Mesenchymal stem cell (in vitro differentiated cells and primary cell): ENCODE measurements around the gene PHF1.
"Not testable (repeated sequence)": the region's sequence is repeated elsewhere in the genome, so short reads cannot be mapped to it uniquely, and the experiment has no call there.

ENCODE experiments used
- DNase-seq: peaks from one replicate; pipeline ENCODE4 v3.0.0-alpha.2; 2013
- H2AFZ ChIP-seq: one replicate; pipeline ENCODE4 v1.6.1; 2013; ENCODE audit warnings: low read depth, mild to moderate bottlenecking, control low read depth, inconsistent platforms, low read length, moderate library complexity
- H2AK5ac ChIP-seq: 2 replicates; pipeline ENCODE4 v1.6.1; 2013; ENCODE audit warnings: low read length, moderate library complexity, mild to moderate bottlenecking, inconsistent platforms; ENCODE audit not compliant: severe bottlenecking
- H2BK120ac ChIP-seq: one replicate; pipeline ENCODE4 v1.6.1; 2013; ENCODE audit warnings: low read depth, mild to moderate bottlenecking, inconsistent platforms, low read length, moderate library complexity
- H2BK12ac ChIP-seq, 2 experiments: one replicate each; pipeline ENCODE4 v1.6.1; 2013; ENCODE audit warnings: inconsistent platforms in 2 of 2, low read length in 2 of 2, mild to moderate bottlenecking in 2 of 2, moderate library complexity in 2 of 2, control low read depth in 1 of 2
- H2BK15ac ChIP-seq: one replicate; pipeline ENCODE4 v1.6.1; 2013; ENCODE audit warnings: mild to moderate bottlenecking, low read depth, inconsistent platforms; ENCODE audit not compliant: poor library complexity, severe bottlenecking
- H2BK5ac ChIP-seq: 2 replicates; pipeline ENCODE4 v1.6.1; 2013; ENCODE audit warnings: low read depth, mild to moderate bottlenecking, low read length, control low read depth, inconsistent platforms; ENCODE audit not compliant: poor library complexity, severe bottlenecking
- H3K14ac ChIP-seq, 2 experiments: one replicate each; pipeline ENCODE4 v1.6.1; 2013; ENCODE audit warnings: inconsistent platforms in 2 of 2, low read length in 2 of 2, control low read depth in 1 of 2, mild to moderate bottlenecking in 1 of 2, moderate library complexity in 1 of 2
- H3K18ac ChIP-seq, 2 experiments: one replicate each; pipeline ENCODE4 v1.6.1; 2013; ENCODE audit warnings: inconsistent platforms in 2 of 2, low read length in 2 of 2, control low read depth in 1 of 2, low read depth in 1 of 2, mild to moderate bottlenecking in 1 of 2
- H3K23ac ChIP-seq, 2 experiments: one replicate each; pipeline ENCODE4 v1.6.1; 2013; ENCODE audit warnings: inconsistent platforms in 2 of 2, low read length in 2 of 2, mild to moderate bottlenecking in 2 of 2, moderate library complexity in 2 of 2, control low read depth in 1 of 2
- H3K27ac ChIP-seq: 2 replicates; pipeline ENCODE4 v1.5.1; 2013; ENCODE audit warnings: mild to moderate bottlenecking, moderate library complexity, low read length, control low read depth, inconsistent platforms; ENCODE audit not compliant: poor library complexity, severe bottlenecking
- H3K27me3 ChIP-seq, 2 experiments: 2 replicates each; pipeline versions ENCODE4 v1.6.1 to v1.7.0; 2013; ENCODE audit warnings: low read length in 2 of 2, mild to moderate bottlenecking in 2 of 2, moderate library complexity in 2 of 2, control low read depth in 1 of 2, inconsistent platforms in 1 of 2; ENCODE audit not compliant: control insufficient read depth in 1 of 2, insufficient read depth in 1 of 2
- H3K36me3 ChIP-seq, 2 experiments: 2 replicates each; pipeline versions ENCODE4 v1.6.1 to v1.7.0; 2013; ENCODE audit warnings: low read length in 2 of 2, control low read depth in 1 of 2, inconsistent platforms in 1 of 2, low read depth in 1 of 2, mild to moderate bottlenecking in 1 of 2; ENCODE audit not compliant: insufficient read depth in 2 of 2, control insufficient read depth in 1 of 2
- H3K4ac ChIP-seq, 2 experiments: one replicate each; pipeline ENCODE4 v1.6.1; 2013; ENCODE audit warnings: inconsistent platforms in 2 of 2, low read length in 2 of 2, mild to moderate bottlenecking in 2 of 2, moderate library complexity in 2 of 2, control low read depth in 1 of 2, low read depth in 1 of 2
- H3K4me1 ChIP-seq: 2 replicates; pipeline ENCODE4 v1.6.1; 2013; ENCODE audit warnings: low read depth, low read length, control low read depth; ENCODE audit not compliant: control insufficient read depth, insufficient read depth
- H3K4me2 ChIP-seq: 2 replicates; pipeline ENCODE4 v1.6.1; 2013; ENCODE audit warnings: low read length, mild to moderate bottlenecking, inconsistent platforms; ENCODE audit not compliant: poor library complexity, severe bottlenecking
- H3K4me3 ChIP-seq, 2 experiments: 2 replicates each; pipeline versions ENCODE4 v1.5.1 to v1.7.0; 2013; ENCODE audit warnings: low read length in 2 of 2, mild to moderate bottlenecking in 2 of 2, control low read depth in 1 of 2, low read depth in 1 of 2; ENCODE audit not compliant: insufficient read depth in 1 of 2
- H3K79me1 ChIP-seq: replicated peaks from 2 replicates; pipeline ENCODE4 v1.6.1; 2013; ENCODE audit warnings: mild to moderate bottlenecking, control low read depth, low read length, inconsistent platforms; ENCODE audit not compliant: poor library complexity, severe bottlenecking
- H3K9ac ChIP-seq: 2 replicates; pipeline ENCODE4 v1.7.0; 2013; ENCODE audit warnings: mild to moderate bottlenecking, low read length, moderate library complexity
- H3K9me3 ChIP-seq: 2 replicates; pipeline ENCODE4 v1.7.0; 2013; ENCODE audit warnings: mild to moderate bottlenecking, low read length; ENCODE audit not compliant: control insufficient read depth
- H4K8ac ChIP-seq: one replicate; pipeline ENCODE4 v1.6.1; 2013; ENCODE audit warnings: inconsistent platforms, mild to moderate bottlenecking, low read length, moderate library complexity
- H4K91ac ChIP-seq: one replicate; pipeline ENCODE4 v1.6.1; 2013; ENCODE audit warnings: mild to moderate bottlenecking, low read length, inconsistent platforms
- WGBS: methylation state at CpG from one replicate; pipeline ENCODE4 v1.1.7; 2013; ENCODE audit warnings: mixed read lengths; 5-methylcytosine and 5-hydroxymethylcytosine counted together

The PHF1 gene

DNA sequence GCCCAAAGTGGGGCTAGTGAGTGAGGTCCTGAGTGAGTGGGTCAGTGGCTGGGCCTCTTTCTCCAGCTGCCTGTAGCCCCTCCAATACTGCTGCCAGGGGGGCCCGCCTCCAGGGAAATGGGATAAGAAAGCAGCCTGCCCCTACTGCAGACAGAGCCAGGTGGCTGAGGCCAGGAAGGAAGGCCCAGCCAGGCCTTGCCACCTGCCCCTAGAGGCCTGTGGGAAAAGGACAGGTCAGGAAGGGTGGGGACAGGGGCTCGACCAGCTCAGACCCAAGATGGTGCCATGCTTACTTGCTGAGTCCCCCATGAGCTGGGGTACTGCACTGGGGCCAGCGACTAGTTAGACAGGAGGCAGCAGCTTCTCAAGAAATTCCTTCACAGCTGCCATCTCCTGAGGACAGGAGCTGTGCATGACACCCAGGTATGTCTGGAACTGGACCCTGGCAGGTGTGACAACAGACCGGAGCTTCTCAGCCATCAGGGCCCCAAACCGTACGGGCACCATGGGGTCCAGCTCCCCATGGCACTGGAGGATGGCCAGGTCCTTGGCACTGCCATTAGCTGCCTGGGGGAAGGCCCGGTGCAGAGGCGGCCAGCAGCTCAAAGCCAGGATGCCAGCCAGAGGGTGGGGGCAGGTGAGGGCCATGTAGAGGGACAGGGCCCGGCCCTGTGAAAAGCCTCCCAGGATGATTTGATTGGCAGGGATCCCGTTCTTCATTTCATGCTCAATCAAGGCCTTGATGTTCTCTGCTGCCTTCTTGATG, 45.4 kb upstream of the PHF1 start:
- not testable (repeated sequence) for H3K23ac ChIP-seq, H4K91ac ChIP-seq, DNase-seq, H2BK120ac ChIP-seq, H3K79me1 ChIP-seq, H3K18ac ChIP-seq, H3K36me3 ChIP-seq, H3K27ac ChIP-seq, H3K9me3 ChIP-seq, H3K14ac ChIP-seq, H3K4me1 ChIP-seq, H2BK15ac ChIP-seq, H3K4me3 ChIP-seq, H3K9ac ChIP-seq, H2AFZ ChIP-seq, H2AK5ac ChIP-seq, H2BK5ac ChIP-seq, H3K4ac ChIP-seq, H3K4me2 ChIP-seq
- peak overlapping the region in 1 of 2 experiments; percentile 81 for H2BK12ac ChIP-seq
- H4K8ac ChIP-seq: peak overlapping the region; percentile 56
- 95% methylated on average over 10 of the region's 10 CpGs for WGBS
- peaks cover 0 to 14% of the 10 kb centered on the region in 2 experiments for H3K27me3 ChIP-seq

DNA sequence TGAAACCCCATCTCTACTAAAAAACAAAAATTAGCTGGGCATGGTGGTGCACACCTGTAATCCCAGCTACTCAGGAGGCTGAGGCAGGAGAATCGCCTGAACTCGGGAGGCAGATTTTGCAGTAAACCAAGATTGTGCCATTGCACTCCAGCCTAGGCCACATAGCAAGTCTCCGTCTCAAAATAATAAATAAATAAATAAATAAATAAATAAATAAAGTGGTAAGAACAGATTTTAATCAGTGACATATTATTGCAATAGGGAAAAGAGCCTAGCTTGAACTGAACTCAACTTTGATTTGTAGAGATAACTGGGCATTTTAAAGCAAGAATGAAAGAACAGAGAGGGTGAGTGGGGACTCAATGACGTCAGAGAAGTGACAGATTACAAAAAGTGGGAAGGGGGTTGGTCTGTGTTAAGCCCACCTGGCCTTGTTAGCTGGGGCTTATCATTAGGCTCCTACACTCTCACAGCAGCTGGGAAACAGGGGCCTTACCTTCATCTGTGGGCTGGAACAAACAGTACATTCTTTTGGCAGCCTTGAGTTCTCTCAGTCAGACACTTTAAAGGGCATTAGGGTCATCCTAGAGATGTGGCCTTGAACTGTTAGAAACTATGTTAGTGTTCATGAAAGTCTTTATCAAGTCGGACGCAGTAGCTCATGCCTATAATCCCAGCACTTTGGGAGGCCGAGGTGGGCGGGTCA, 43.7 kb upstream of the PHF1 start:
- no peak overlapping the region for H2BK5ac ChIP-seq
- WGBS: 90% methylated on average over 7 of the region's 8 CpGs
- H3K36me3 ChIP-seq: no peaks in the 10 kb centered on the region

DNA sequence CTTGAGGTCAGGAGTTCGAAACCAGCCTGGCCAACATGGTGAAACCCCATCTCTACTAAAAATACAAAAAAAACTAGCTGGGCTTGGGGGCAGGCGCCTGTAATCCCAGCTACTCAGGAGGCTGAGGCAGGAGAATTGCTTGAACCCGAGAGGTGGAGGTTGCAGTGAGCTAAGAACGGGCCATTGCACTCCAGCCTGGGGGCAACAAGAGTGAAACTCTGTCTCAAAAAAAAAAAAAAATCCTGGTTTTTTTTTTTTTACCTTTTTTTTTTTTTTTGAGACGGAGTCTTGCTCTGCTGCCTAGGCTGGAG, 43.1 kb upstream of the PHF1 start:
- H4K8ac ChIP-seq, H2BK12ac ChIP-seq, H3K27ac ChIP-seq, H4K91ac ChIP-seq, H2AFZ ChIP-seq, H3K27me3 ChIP-seq, H3K14ac ChIP-seq, H3K9ac ChIP-seq, H3K4me1 ChIP-seq, H3K4ac ChIP-seq, H3K4me3 ChIP-seq, H3K18ac ChIP-seq, H2BK5ac ChIP-seq, H3K4me2 ChIP-seq, H2BK15ac ChIP-seq, H3K36me3 ChIP-seq, H2BK120ac ChIP-seq, H2AK5ac ChIP-seq, H3K79me1 ChIP-seq, DNase-seq, H3K23ac ChIP-seq, H3K9me3 ChIP-seq: not testable (repeated sequence)
- WGBS: 98% methylated on average over 4 of the region's 5 CpGs

More for the DNA sequence above, 43.7 kb upstream of the PHF1 start:
- Histone ChIP-seq H3K79me1 (no peaks in the 10 kb centered on the region), H3K14ac (no peak overlapping the region), H3K9ac (no peak overlapping the region), H3K23ac (no peak overlapping the region), H3K4me1 (no peaks in the 10 kb centered on the region), H3K27me3 (peaks cover 0 to 5% of the 10 kb centered on the region in 2 experiments), H2BK15ac (no peak overlapping the region), H2AFZ (no peak overlapping the region), H2AK5ac (no peak overlapping the region), H4K91ac (no peak overlapping the region), H3K4me2 (no peak overlapping the region), H3K9me3 (no peaks in the 10 kb centered on the region), H3K18ac (no peak overlapping the region), H3K27ac (no peak overlapping the region), H3K4ac (no peak overlapping the region), H4K8ac (no peak overlapping the region), H2BK120ac (no peak overlapping the region), H2BK12ac (no peak overlapping the region), H3K4me3 (no peak overlapping the region)
- no peak for DNase-seq

DNA sequence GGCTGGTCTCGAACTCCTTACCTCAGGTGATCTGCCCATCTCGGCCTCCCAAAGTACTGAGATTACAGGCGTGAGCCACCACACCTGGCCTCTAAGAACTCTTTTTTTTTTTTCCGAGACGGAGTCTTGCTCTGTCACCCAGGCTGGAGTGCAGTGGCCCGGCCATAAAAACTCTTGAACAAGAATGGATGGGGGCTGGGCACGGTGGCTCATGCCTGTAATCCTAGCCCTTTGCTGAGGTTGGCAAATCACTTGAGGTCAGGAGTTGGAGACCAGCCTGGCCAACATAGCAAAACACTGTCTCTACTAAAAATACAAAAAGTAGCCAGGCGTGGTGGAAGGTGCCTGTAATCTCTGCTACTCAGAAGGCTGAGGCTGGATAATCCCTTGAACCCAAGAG, 38.9 kb upstream of the PHF1 start:
- H3K9ac ChIP-seq, H3K27me3 ChIP-seq, DNase-seq, H3K79me1 ChIP-seq, H2BK5ac ChIP-seq, H2BK120ac ChIP-seq, H2AFZ ChIP-seq, H4K8ac ChIP-seq, H3K9me3 ChIP-seq, H2BK12ac ChIP-seq, H3K4me1 ChIP-seq, H3K23ac ChIP-seq, H3K4ac ChIP-seq, H2AK5ac ChIP-seq, H3K18ac ChIP-seq, H3K36me3 ChIP-seq, H3K27ac ChIP-seq, H2BK15ac ChIP-seq, H3K4me2 ChIP-seq, H3K4me3 ChIP-seq, H3K14ac ChIP-seq, H4K91ac ChIP-seq: not testable (repeated sequence)
- WGBS: 93% methylated on average over 8 of the region's 8 CpGs
